ENCODE measurements around the gene ELMOD2. TPM values are rescaled to one million over a fixed set of nuclear protein-coding genes. Genes with fewer than 3 reads are reported as not detected.
A peak's percentile ranks its signal among the peaks of the same experiment; 100 is the strongest.
"Not testable (repeated sequence)": the region's sequence is repeated elsewhere in the genome, so short reads cannot be mapped to it uniquely, and the experiment has no call there.

Gene ELMOD2, protein sequence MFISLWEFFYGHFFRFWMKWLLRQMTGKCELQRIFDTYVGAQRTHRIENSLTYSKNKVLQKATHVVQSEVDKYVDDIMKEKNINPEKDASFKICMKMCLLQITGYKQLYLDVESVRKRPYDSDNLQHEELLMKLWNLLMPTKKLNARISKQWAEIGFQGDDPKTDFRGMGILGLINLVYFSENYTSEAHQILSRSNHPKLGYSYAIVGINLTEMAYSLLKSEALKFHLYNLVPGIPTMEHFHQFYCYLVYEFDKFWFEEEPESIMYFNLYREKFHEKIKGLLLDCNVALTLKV
- total RNA-seq, result 10 to 100 TPM; 12.7 to 15.1 TPM

GRCh38 chr4:140523857-140524742 is at the start of gene ELMOD2:
Gene ELMOD2 (plus strand): TSS chr4:140524168. CDS start chr4:140525429, 1,261 bp downstream.
- ATAC-seq (peak; percentile 100), DNase-seq (peak; percentile 98)
- no peaks in the 10 kb centered on the region for H3K27me3 Mint-ChIP-seq
- peaks cover 19% of the 10 kb centered on the region for H3K4me1 Mint-ChIP-seq
- CTCF ChIA-PET, result interaction anchor here (0.7 to 2.3 kb wide), 17 partner anchors 9 to 334 kb away, joined by 3 to 16 read pairs (median 4); partner anchors contain the start of gene SCOC
- peak within 1 kb of the TSS; percentile 90 for H3K4me3 Mint-ChIP-seq
- H3K36me3 Mint-ChIP-seq, result peaks cover 15% of the 10 kb centered on the region
- H3K27ac Mint-ChIP-seq, result peak within 1 kb of the TSS; percentile 77
- no peaks in the 10 kb centered on the region for H3K9me3 Mint-ChIP-seq (ENCODE audit: low read depth)

DNA sequence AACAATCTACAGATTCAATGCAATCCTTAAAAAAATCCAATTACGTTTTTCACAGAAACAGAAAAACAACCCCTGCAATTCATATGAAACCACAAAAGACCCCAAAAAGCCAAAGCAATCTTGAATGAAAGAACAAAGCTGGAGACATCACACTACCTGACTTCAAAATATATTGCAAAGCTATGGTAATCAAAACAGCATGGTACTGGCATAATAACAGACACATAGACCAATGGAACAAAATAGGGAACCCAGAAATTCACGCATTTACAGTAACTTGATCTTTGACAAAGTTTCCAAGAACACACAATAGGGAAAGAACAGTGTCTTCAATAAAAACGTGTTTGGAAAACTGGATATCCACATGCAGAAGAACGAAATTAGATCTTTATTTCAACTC is 40.5 kb upstream of the ELMOD2 start:
- Mint-ChIP-seq H3K9me3 (ENCODE audit: low read depth) (no peaks in the 10 kb centered on the region), H3K27ac (no peak overlapping the region), H3K4me3 (no peak overlapping the region), H3K4me1 (no peaks in the 10 kb centered on the region), H3K36me3 (no peaks in the 10 kb centered on the region), H3K27me3 (peaks cover 9% of the 10 kb centered on the region)
- CTCF ChIA-PET, result no interaction called here
- no peak for ATAC-seq
- no peak for DNase-seq

- no peaks in the 10 kb centered on the region for H3K4me1 Mint-ChIP-seq
- H3K27ac Mint-ChIP-seq, result no peak overlapping the region
- no peak overlapping the region for H3K4me3 Mint-ChIP-seq
- H3K36me3 Mint-ChIP-seq, result no peaks in the 10 kb centered on the region
- peaks cover 12% of the 10 kb centered on the region for H3K27me3 Mint-ChIP-seq
- CTCF ChIA-PET, result no interaction called here
- ATAC-seq, result no peak
- no peak for DNase-seq
- H3K9me3 Mint-ChIP-seq (ENCODE audit: low read depth), result no peaks in the 10 kb centered on the region
Measured at GRCh38 chr4:140485939-140486338, 38.0 kb upstream of the ELMOD2 start.

- H3K27me3 Mint-ChIP-seq, result peaks cover 65% of the 10 kb centered on the region
- H3K36me3 Mint-ChIP-seq, result peaks cover 1% of the 10 kb centered on the region
- CTCF ChIA-PET, result interaction anchor here (1.4 kb wide), 1 partner anchor 8 kb away, joined by 3 read pairs; no protein-coding TSS in a partner anchor
- ATAC-seq (no peak), DNase-seq (no peak)
- no peaks in the 10 kb centered on the region for H3K9me3 Mint-ChIP-seq (ENCODE audit: low read depth)
- no peak overlapping the region for H3K27ac Mint-ChIP-seq
- no peak overlapping the region for H3K4me3 Mint-ChIP-seq
- peaks cover 3% of the 10 kb centered on the region for H3K4me1 Mint-ChIP-seq
Measured at GRCh38 chr4:140497405-140497746, 26.6 kb upstream of the ELMOD2 start.

- DNase-seq, result no peak
- Mint-ChIP-seq H3K9me3 (ENCODE audit: low read depth) (no peaks in the 10 kb centered on the region), H3K36me3 (peaks cover 1% of the 10 kb centered on the region), H3K4me3 (no peak within 1 kb of the TSS), H3K4me1 (peaks cover 3% of the 10 kb centered on the region), H3K27me3 (peaks cover 66% of the 10 kb centered on the region), H3K27ac (no peak within 1 kb of the TSS)
- no peak for ATAC-seq
- CTCF ChIA-PET, result interaction anchor here (0.8 to 2.7 kb wide), 3 partner anchors 8 to 138 kb away, joined by 3 to 8 read pairs (median 3); partner anchors contain the start of gene ELMOD2
Measured at GRCh38 chr4:140497747-140498636, 26.0 kb upstream of the ELMOD2 start, which contains the start of gene MGAT4D. Gene MGAT4D (minus strand): TSS chr4:140498293. CDS start chr4:140498222, 71 bp downstream.

- DNase-seq (no peak), ATAC-seq (no peak)
- peaks cover 70% of the 10 kb centered on the region for H3K27me3 Mint-ChIP-seq
- H3K4me3 Mint-ChIP-seq, result no peak overlapping the region
- H3K27ac Mint-ChIP-seq, result no peak overlapping the region
- CTCF ChIA-PET, result interaction anchor here (0.8 to 2.7 kb wide), 2 partner anchors 25 to 140 kb away, joined by 3 to 8 read pairs; partner anchors contain the start of gene ELMOD2
- peaks cover 3% of the 10 kb centered on the region for H3K4me1 Mint-ChIP-seq
- peaks cover 1% of the 10 kb centered on the region for H3K36me3 Mint-ChIP-seq
- H3K9me3 Mint-ChIP-seq (ENCODE audit: low read depth), result no peaks in the 10 kb centered on the region
Measured at GRCh38 chr4:140499391-140499790, 24.6 kb upstream of the ELMOD2 start.

DNA sequence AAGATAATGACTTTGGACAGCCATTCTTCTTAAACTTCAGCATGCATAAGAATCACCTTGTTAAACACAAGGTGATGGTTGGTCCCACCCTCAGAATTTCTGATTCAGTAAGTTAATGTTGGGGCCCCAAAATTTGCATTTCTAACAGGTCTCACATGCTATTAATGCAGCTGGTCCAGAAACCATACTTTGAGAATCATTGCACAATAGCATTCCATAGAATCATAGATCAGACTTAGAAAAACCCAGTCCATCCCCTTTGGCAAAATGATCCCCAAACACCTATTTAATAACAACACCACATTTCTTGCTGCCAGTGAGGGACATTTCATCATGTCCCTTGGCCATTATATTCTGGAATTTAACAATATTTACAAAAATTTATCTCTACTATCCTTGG is 19.7 kb upstream of the ELMOD2 start:
- no peak overlapping the region for H3K27ac Mint-ChIP-seq
- no peaks in the 10 kb centered on the region for H3K4me1 Mint-ChIP-seq
- no peaks in the 10 kb centered on the region for H3K36me3 Mint-ChIP-seq
- no peak for ATAC-seq
- DNase-seq, result no peak
- CTCF ChIA-PET, result no interaction called here
- H3K27me3 Mint-ChIP-seq, result peaks cover 52% of the 10 kb centered on the region
- H3K4me3 Mint-ChIP-seq, result no peak overlapping the region
- no peaks in the 10 kb centered on the region for H3K9me3 Mint-ChIP-seq (ENCODE audit: low read depth)

DNA sequence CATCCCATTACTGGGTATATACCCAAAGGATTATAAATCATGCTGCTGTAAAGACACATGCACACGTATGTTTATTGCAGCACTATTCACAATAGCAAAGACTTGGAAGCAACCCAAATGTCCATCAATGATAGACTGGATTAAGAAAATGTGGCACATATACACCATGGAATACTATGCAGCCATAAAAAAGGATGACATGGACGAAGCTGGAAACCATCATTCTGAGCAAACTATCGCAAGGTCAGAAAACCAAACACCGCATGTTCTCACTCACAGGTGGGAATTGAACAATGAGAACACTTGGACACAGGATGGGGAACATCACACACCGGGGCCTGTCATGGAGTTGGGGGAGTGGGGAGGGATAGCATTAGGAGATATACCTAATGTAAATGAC is 10.2 kb upstream of the ELMOD2 start:
- H3K36me3 Mint-ChIP-seq; CTCF ChIA-PET; DNase-seq; H3K4me3 Mint-ChIP-seq; H3K4me1 Mint-ChIP-seq; ATAC-seq; H3K9me3 Mint-ChIP-seq (ENCODE audit: low read depth); H3K27ac Mint-ChIP-seq: not testable (repeated sequence)
- H3K27me3 Mint-ChIP-seq, result peaks cover 47% of the 10 kb centered on the region

DNA sequence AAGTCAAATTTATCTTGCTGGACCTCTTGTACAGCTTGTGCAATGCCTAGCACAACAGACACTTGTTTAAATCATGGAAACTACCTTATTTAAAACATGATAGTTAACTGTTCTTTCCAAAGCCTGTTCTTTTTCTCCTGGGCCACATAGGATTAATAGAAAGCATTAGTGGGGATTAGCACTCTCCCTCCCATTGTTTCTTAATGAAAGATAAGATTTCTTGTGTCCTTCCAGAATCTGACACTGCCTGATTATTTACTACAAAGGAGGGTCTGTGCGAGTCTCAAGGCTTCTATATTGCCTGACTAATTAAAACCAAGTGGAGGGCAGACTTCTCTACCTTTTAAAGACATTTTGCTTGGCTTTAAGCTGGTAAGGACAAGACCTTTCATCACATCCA is 8.5 kb upstream of the ELMOD2 start:
- no peak overlapping the region for H3K4me3 Mint-ChIP-seq
- ATAC-seq, result no peak
- H3K9me3 Mint-ChIP-seq (ENCODE audit: low read depth), result no peaks in the 10 kb centered on the region
- peaks cover 30% of the 10 kb centered on the region for H3K27me3 Mint-ChIP-seq
- no peak overlapping the region for H3K27ac Mint-ChIP-seq
- H3K4me1 Mint-ChIP-seq, result no peaks in the 10 kb centered on the region
- no peaks in the 10 kb centered on the region for H3K36me3 Mint-ChIP-seq
- CTCF ChIA-PET, result no interaction called here
- DNase-seq, result no peak

DNA sequence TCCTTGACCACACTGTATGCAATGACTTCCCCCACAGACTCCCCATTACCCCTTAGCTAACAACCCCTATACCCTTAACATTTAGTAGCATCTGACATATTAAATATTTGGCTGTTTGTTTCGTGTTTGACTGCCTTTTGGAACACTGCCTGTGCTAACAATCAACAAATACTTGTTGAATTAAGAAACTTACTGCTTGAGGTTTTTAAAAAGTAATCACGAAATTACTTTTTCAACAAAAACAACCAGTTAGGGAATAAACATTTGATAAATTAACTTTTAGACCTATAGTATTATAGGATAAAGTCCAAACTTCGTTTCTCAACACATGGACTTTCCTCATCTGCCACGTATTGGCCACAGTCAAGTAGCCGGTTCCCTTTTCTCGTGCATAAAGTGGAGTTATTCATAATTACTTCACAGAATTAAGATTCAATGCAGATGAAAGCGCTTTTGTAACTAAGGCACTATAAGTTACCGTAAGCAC is 555 bp upstream of the ELMOD2 start:
- ATAC-seq (no peak), DNase-seq (no peak)
- peak overlapping the region; percentile 77 for H3K27ac Mint-ChIP-seq
- peaks cover 19% of the 10 kb centered on the region for H3K4me1 Mint-ChIP-seq
- no peaks in the 10 kb centered on the region for H3K27me3 Mint-ChIP-seq
- H3K9me3 Mint-ChIP-seq (ENCODE audit: low read depth), result no peaks in the 10 kb centered on the region
- peaks cover 15% of the 10 kb centered on the region for H3K36me3 Mint-ChIP-seq
- CTCF ChIA-PET, result interaction anchor here (0.8 to 2.3 kb wide), 10 partner anchors 9 to 334 kb away, joined by 3 to 16 read pairs (median 4); partner anchors contain the start of gene SCOC
- peak overlapping the region; percentile 90 for H3K4me3 Mint-ChIP-seq

GRCh38 chr4:140529434-140529833 is 5.5 kb downstream of the ELMOD2 start:
- Mint-ChIP-seq H3K4me1 (peaks cover 13% of the 10 kb centered on the region), H3K27ac (no peak overlapping the region), H3K9me3 (ENCODE audit: low read depth) (no peaks in the 10 kb centered on the region), H3K36me3 (peaks cover 21% of the 10 kb centered on the region), H3K4me3 (no peak overlapping the region), H3K27me3 (no peaks in the 10 kb centered on the region)
- CTCF ChIA-PET, result interaction anchor here (1.7 kb wide), 1 partner anchor 10 kb away, joined by 3 read pairs; no protein-coding TSS in a partner anchor
- DNase-seq, result no peak
- no peak for ATAC-seq

DNA sequence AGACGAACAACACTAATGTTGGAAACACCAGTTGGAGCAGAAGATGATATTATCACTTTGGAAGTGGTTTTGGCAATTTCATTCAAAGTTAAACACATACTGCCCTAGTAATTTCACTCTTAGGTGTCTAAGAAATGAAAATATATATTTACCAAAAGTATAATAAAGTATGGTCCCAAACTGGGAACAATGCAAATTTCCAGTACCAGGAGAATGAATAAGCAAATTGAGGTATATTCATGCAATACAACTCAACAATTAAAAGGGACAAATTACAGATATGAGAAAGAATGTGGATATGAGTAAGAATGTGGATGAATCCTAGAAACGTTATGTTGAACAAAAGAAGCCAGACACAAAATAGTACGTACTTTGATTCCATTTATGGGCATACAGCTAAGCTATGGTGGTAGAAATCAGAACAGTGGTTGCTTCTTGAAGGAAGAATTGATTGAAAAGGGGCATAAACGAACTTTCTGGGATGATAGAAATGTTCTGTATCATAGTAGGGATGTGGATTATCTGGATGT is 10.0 kb downstream of the ELMOD2 start:
- CTCF ChIA-PET, result interaction anchor here (1.2 kb wide), 1 partner anchor 10 kb away, joined by 4 read pairs; the partner anchor contains the start of gene ELMOD2
- peaks cover 9% of the 10 kb centered on the region for H3K36me3 Mint-ChIP-seq
- H3K27me3 Mint-ChIP-seq, result no peaks in the 10 kb centered on the region
- no peak for ATAC-seq
- no peak overlapping the region for H3K27ac Mint-ChIP-seq
- H3K4me3 Mint-ChIP-seq, result no peak overlapping the region
- no peak for DNase-seq
- H3K4me1 Mint-ChIP-seq, result peaks cover 6% of the 10 kb centered on the region
- H3K9me3 Mint-ChIP-seq (ENCODE audit: low read depth), result no peaks in the 10 kb centered on the region

Measured in activated CD8-positive, alpha-beta memory T cell treated with anti-CD3 and anti-CD28 coated beads, Interleukin-2, amount 10 ng/mL, durations not matched to agents 7 days and 5 days (primary cell).